ENCODE results near the gene TRIM38.

The TRIM38 gene

GRCh38 chr6:25934156-25934555 lies 28.4 kb upstream of the TRIM38 start:
- Histone ChIP-seq H3K36me3 (ENCODE audit: control insufficient read depth in 2 of 2, insufficient read depth in 1 of 2, low read length in 2 of 2) (no peaks in the 10 kb centered on the region), H3K9me3 (ENCODE audit: control insufficient read depth, insufficient read depth, low read depth, low read length) (no peaks in the 10 kb centered on the region), H3K4me3 (ENCODE audit: low read depth, low read length) (no peak overlapping the region), H3K4me1 (ENCODE audit: control insufficient read depth, insufficient read depth, low read length) (0 out of 2 replicates have a peak, but pooled peaks cover under 1% of the 10 kb centered on the region), H3K27ac (ENCODE audit: extremely low read depth, low read depth, low read length) (no peak overlapping the region)
- no peak for TF ChIP-seq ZNF623 (tag by site-specific recombination; IDR thresholded peaks at IDR 0.05)
- no peak for TF ChIP-seq ZFP37 (tag by site-specific recombination; IDR thresholded peaks at IDR 0.05)
- TF ChIP-seq ZNF292 (tag by site-specific recombination; IDR thresholded peaks at IDR 0.05; ENCODE audit: borderline replicate concordance, low read depth), result no peak
- TF ChIP-seq ZNF76 (tag by site-specific recombination; IDR thresholded peaks at IDR 0.05; ENCODE audit: borderline replicate concordance, low read depth), result no peak
- no peak for TF ChIP-seq ZNF266 (tag by site-specific recombination; IDR thresholded peaks at IDR 0.05; ENCODE audit: low read depth)
- TF ChIP-seq ZNF792 (tag by site-specific recombination; IDR thresholded peaks at IDR 0.05), result no peak
- no peak for TF ChIP-seq ZNF843 (tag by site-specific recombination; IDR thresholded peaks at IDR 0.05)
- no peak for TF ChIP-seq ZSCAN4 (tag by site-specific recombination; IDR thresholded peaks at IDR 0.05)
- no peak for TF ChIP-seq WT1 (tag by site-specific recombination; IDR thresholded peaks at IDR 0.05)
- TF ChIP-seq, protein P1, sequence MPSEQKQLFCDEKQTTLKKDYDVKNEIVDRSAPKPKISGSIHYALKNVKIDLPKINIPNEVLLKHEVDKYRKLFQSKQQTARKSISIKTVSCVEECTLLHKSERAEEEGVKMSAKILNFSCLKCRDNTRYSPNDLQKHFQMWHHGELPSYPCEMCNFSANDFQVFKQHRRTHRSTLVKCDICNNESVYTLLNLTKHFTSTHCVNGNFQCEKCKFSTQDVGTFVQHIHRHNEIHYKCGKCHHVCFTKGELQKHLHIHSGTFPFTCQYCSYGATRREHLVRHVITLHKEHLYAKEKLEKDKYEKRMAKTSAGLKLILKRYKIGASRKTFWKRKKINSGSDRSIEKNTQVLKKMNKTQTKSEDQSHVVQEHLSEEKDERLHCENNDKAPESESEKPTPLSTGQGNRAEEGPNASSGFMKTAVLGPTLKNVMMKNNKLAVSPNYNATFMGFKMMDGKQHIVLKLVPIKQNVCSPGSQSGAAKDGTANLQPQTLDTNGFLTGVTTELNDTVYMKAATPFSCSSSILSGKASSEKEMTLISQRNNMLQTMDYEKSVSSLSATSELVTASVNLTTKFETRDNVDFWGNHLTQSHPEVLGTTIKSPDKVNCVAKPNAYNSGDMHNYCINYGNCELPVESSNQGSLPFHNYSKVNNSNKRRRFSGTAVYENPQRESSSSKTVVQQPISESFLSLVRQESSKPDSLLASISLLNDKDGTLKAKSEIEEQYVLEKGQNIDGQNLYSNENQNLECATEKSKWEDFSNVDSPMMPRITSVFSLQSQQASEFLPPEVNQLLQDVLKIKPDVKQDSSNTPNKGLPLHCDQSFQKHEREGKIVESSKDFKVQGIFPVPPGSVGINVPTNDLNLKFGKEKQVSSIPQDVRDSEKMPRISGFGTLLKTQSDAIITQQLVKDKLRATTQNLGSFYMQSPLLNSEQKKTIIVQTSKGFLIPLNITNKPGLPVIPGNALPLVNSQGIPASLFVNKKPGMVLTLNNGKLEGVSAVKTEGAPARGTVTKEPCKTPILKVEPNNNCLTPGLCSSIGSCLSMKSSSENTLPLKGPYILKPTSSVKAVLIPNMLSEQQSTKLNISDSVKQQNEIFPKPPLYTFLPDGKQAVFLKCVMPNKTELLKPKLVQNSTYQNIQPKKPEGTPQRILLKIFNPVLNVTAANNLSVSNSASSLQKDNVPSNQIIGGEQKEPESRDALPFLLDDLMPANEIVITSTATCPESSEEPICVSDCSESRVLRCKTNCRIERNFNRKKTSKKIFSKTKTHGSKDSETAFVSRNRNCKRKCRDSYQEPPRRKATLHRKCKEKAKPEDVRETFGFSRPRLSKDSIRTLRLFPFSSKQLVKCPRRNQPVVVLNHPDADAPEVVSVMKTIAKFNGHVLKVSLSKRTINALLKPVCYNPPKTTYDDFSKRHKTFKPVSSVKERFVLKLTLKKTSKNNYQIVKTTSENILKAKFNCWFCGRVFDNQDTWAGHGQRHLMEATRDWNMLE (tag by site-specific recombination; conservative IDR thresholded peaks at IDR 0.05; ENCODE audit: low read depth), result no peak
- TF ChIP-seq ZNF362 (tag by site-specific recombination; IDR thresholded peaks at IDR 0.05), result no peak
- no peak for TF ChIP-seq ZNF248 (tag by site-specific recombination; IDR thresholded peaks at IDR 0.05)
- TF ChIP-seq FEZF1 (tag by site-specific recombination; IDR thresholded peaks at IDR 0.05), result no peak
- TF ChIP-seq SP7 (tag by site-specific recombination; IDR thresholded peaks at IDR 0.05), result no peak
- TF ChIP-seq ZNF23 (tag by site-specific recombination; IDR thresholded peaks at IDR 0.05; ENCODE audit: borderline replicate concordance), result no peak
- no peak for TF ChIP-seq ZNF175 (tag by site-specific recombination; IDR thresholded peaks at IDR 0.05)
- no peak for TF ChIP-seq OSR2 (tag by site-specific recombination; IDR thresholded peaks at IDR 0.05)
- CTCF ChIA-PET, result interaction anchor here (1.0 to 1.4 kb wide), 3 partner anchors 8 to 14 kb away, joined by 3 to 5 read pairs (median 3); no protein-coding TSS in a partner anchor
- POLR2A ChIA-PET, result no interaction called here

DNA sequence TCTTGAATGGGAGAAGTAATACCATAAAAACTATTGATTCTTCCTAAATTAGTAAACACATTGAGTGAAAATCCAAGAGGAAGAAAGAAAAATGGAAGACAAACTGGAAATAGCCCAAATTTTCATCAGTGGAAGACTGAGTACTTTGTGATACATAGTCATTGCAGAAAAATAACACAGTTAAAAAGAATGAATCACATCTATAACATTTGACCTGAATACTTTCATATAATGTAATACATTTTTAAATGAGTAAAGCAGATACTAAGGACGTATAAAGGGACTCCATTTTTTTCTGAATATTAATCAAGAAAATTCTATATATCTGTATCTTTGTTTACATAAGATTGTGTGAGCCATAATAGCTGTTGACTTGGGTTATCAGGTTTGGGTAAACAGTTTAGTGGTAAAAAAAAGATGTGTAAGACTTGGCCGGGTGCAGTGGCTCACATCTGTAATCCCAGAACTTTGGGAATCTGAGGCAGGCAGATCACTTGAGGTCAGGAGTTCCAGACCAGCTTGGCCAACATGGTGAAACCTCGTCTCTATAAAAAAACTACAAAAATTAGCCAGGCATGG lies 27.8 kb upstream of the TRIM38 start:
- ChIA-PET POLR2A (no interaction called here), CTCF (no interaction called here)
- TF ChIP-seq ZNF133 (tag by site-specific recombination; IDR thresholded peaks at IDR 0.05) (peak; percentile 62; the same call in 1 of the 2 replicates), GLI4 (tag by site-specific recombination; IDR thresholded peaks at IDR 0.05) (no peak)

More for the DNA sequence above, 27.8 kb upstream of the TRIM38 start:
- H3K36me3 ChIP-seq (ENCODE audit: control insufficient read depth in 2 of 2, insufficient read depth in 1 of 2, low read length in 2 of 2), result no peaks in the 10 kb centered on the region
- no peak overlapping the region for H3K4me3 ChIP-seq (ENCODE audit: low read depth, low read length)
- no peak overlapping the region for H3K27ac ChIP-seq (ENCODE audit: extremely low read depth, low read depth, low read length)
- no peaks in the 10 kb centered on the region for H3K9me3 ChIP-seq (ENCODE audit: control insufficient read depth, insufficient read depth, low read depth, low read length)
- H3K4me1 ChIP-seq (ENCODE audit: control insufficient read depth, insufficient read depth, low read length), result no peaks in the 10 kb centered on the region
